ENCODE data around the gene MAGI2.

Gene MAGI2

GRCh38 chr7:78111386-78111785 is 1342.1 kb downstream of the MAGI2 start:
- DNase-seq, result no peak

- DNase-seq, result no peak
These were observed 1350.0 kb downstream of the MAGI2 start for GRCh38 chr7:78103475-78103874.

- no peak for DNase-seq
These were observed 1352.4 kb downstream of the MAGI2 start for GRCh38 chr7:78101076-78101475.

GRCh38 chr7:78099715-78100394 is 1353.6 kb downstream of the MAGI2 start:
- DNase-seq, result no peak

GRCh38 chr7:78095549-78095948 is 1357.9 kb downstream of the MAGI2 start:
- DNase-seq, result no peak

GRCh38 chr7:78092331-78092730 is 1361.1 kb downstream of the MAGI2 start:
- DNase-seq, result no peak

- DNase-seq, result no peak
These were observed 1362.9 kb downstream of the MAGI2 start for GRCh38 chr7:78090616-78091015.

GRCh38 chr7:78083476-78084120 is 1369.9 kb downstream of the MAGI2 start:
- no peak for DNase-seq

- no peak for DNase-seq
These were observed 1370.9 kb downstream of the MAGI2 start for GRCh38 chr7:78082556-78082955.

- no peak for DNase-seq
These were observed 1371.6 kb downstream of the MAGI2 start for GRCh38 chr7:78081888-78082287.

- DNase-seq, result no peak
These were observed 1372.1 kb downstream of the MAGI2 start for GRCh38 chr7:78081344-78081743.

- no peak for DNase-seq
These were observed 1372.7 kb downstream of the MAGI2 start for GRCh38 chr7:78080811-78081210.

- no peak for DNase-seq
These were observed 1373.2 kb downstream of the MAGI2 start for GRCh38 chr7:78080241-78080640.

- no peak for DNase-seq
These were observed 1378.8 kb downstream of the MAGI2 start for GRCh38 chr7:78074713-78075112.

GRCh38 chr7:78073609-78074382 is 1379.7 kb downstream of the MAGI2 start:
- no peak for DNase-seq

- no peak for DNase-seq
These were observed 1381.3 kb downstream of the MAGI2 start for GRCh38 chr7:78072201-78072590.

GRCh38 chr7:78071491-78072200 is 1381.8 kb downstream of the MAGI2 start:
- DNase-seq, result no peak

GRCh38 chr7:78066599-78066998 is 1386.9 kb downstream of the MAGI2 start:
- DNase-seq, result no peak

GRCh38 chr7:78063758-78064157 is 1389.7 kb downstream of the MAGI2 start:
- DNase-seq, result no peak

GRCh38 chr7:78062214-78062613 is 1391.3 kb downstream of the MAGI2 start:
- no peak for DNase-seq

GRCh38 chr7:78057571-78057970 is 1395.9 kb downstream of the MAGI2 start:
- DNase-seq, result no peak

- DNase-seq, result no peak
These were observed 1397.9 kb downstream of the MAGI2 start for GRCh38 chr7:78055599-78055998.

- no peak for DNase-seq
These were observed 1398.4 kb downstream of the MAGI2 start for GRCh38 chr7:78055001-78055573.

All from 8988T (cell line).